ENCODE results near the gene MRPL28. TPM values are rescaled to one million over a fixed set of nuclear protein-coding genes. Genes with fewer than 3 reads are reported as not detected.

The MRPL28 gene
- total and polyA plus RNA-seq, 2 donors (not counting 3 experiments of a cell fraction or from before 2014, with no cell fraction given) = 104 to 180 TPM

DNA sequence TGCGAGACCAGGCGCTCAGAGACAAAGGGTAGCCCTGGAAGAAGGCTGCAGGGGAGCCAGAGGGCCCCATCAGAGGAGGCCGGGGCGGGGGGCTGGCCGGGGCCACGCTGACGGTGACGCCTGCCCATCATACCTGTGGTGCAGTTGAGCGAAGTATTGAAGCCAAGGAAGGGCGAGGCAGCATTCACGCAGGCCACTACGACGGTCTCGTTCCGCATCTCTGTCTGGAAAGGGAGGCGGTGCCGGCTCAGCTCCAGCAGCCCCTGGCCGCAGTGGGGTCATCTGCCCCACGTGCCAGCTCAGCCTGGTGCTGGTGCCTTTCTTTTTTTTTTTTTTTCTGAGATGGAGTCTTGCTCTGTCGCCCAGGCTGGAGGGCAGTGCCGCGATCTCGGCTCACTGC, 4.9 kb upstream of the MRPL28 start:
- intact Hi-C loops (cut with micrococcal nuclease) (no loop called here), dilution Hi-C loops (cut with MboI; ENCODE audit: extremely low pct_ligation_motif_present, low sequenced_read_pairs) (no loop called here)
- BruUV-seq (replicated peaks) = no TSS peak
- no peak overlapping the region for H3K9ac ChIP-seq (replicated peaks; ENCODE audit: extremely low read depth, insufficient read depth, low read length)
- H4K20me1 ChIP-seq (replicated peaks; ENCODE audit: control insufficient read depth, extremely low read depth, insufficient read depth, low read length) = no peaks in the 10 kb centered on the region
- H3K9me1 ChIP-seq (replicated peaks; ENCODE audit: control insufficient read depth, extremely low read depth, insufficient read depth, low read length) = no peaks in the 10 kb centered on the region
- H3K9me3 ChIP-seq (replicated peaks; ENCODE audit: control insufficient read depth, insufficient read depth, low read length) = no peaks in the 10 kb centered on the region
- H3K4me3 ChIP-seq (replicated peaks in 1 of 3; ENCODE audit: insufficient read depth in 1 of 3, low read depth in 1 of 3, low read length in 3 of 3) = no peak overlapping the region
- H3K27ac ChIP-seq (ENCODE audit: insufficient read depth, low read depth, low read length) = no peak overlapping the region
- peaks cover 7 to 48% of the 10 kb centered on the region in 2 experiments for H3K36me3 ChIP-seq (ENCODE audit: control insufficient read depth in 2 of 2, extremely low read depth in 1 of 2, insufficient read depth in 2 of 2, low read length in 2 of 2)
- ChIA-PET CTCF (no interaction called here), POLR2A (no interaction called here)
- no peaks in the 10 kb centered on the region for H3K27me3 ChIP-seq (ENCODE audit: control insufficient read depth in 2 of 2, insufficient read depth in 2 of 2, low read length in 2 of 2)
- FAIRE-seq (no peak), DNase-seq (ENCODE audit: low read depth, low spot score) (no peak)
- TF ChIP-seq, protein P1, sequence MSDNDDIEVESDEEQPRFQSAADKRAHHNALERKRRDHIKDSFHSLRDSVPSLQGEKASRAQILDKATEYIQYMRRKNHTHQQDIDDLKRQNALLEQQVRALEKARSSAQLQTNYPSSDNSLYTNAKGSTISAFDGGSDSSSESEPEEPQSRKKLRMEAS (IDR thresholded peaks at IDR 0.05; ENCODE audit: insufficient read depth, insufficient read length) = no peak
- TF ChIP-seq JUN (IDR thresholded peaks at IDR 0.05; ENCODE audit: borderline replicate concordance, insufficient read depth, insufficient read length, low read depth) = no peak
- no peak for TF ChIP-seq GATA2 (IDR thresholded peaks at IDR 0.05; ENCODE audit: insufficient read depth, insufficient read length, low read depth, low read length)
- TF ChIP-seq, protein P2, sequence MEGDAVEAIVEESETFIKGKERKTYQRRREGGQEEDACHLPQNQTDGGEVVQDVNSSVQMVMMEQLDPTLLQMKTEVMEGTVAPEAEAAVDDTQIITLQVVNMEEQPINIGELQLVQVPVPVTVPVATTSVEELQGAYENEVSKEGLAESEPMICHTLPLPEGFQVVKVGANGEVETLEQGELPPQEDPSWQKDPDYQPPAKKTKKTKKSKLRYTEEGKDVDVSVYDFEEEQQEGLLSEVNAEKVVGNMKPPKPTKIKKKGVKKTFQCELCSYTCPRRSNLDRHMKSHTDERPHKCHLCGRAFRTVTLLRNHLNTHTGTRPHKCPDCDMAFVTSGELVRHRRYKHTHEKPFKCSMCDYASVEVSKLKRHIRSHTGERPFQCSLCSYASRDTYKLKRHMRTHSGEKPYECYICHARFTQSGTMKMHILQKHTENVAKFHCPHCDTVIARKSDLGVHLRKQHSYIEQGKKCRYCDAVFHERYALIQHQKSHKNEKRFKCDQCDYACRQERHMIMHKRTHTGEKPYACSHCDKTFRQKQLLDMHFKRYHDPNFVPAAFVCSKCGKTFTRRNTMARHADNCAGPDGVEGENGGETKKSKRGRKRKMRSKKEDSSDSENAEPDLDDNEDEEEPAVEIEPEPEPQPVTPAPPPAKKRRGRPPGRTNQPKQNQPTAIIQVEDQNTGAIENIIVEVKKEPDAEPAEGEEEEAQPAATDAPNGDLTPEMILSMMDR (IDR thresholded peaks at IDR 0.05; ENCODE audit: extremely low read depth in 1 of 2, insufficient read depth in 1 of 2, low read depth in 1 of 2, low read length in 2 of 2) = no peak
- no peak for TF ChIP-seq FOS (IDR thresholded peaks at IDR 0.05; ENCODE audit: borderline replicate concordance, insufficient read depth, low read length)
- no peak for TF ChIP-seq EZH2 (IDR thresholded peaks at IDR 0.05; ENCODE audit: borderline replicate concordance, low read depth, low read length, severe bottlenecking)
- no peak for TF ChIP-seq POLR2A (IDR thresholded peaks at IDR 0.05; ENCODE audit: low read depth, low read length)
- no peak for TF ChIP-seq POLR2AphosphoS5 (IDR thresholded peaks at IDR 0.05; ENCODE audit: insufficient read depth, low read depth, low read length)
- no peak for TF ChIP-seq MYC (IDR thresholded peaks at IDR 0.05; ENCODE audit: low read depth, low read length)
- H3K79me2 ChIP-seq (ENCODE audit: control insufficient read depth, insufficient read depth, low read length) = peaks cover 15% of the 10 kb centered on the region
- no peak overlapping the region for H2AFZ ChIP-seq (ENCODE audit: low read depth, low read length)
- no peak overlapping the region for H3K4me2 ChIP-seq (ENCODE audit: insufficient read depth, low read length)
- peaks cover 3% of the 10 kb centered on the region for H3K4me1 ChIP-seq (ENCODE audit: control insufficient read depth, extremely low read depth, insufficient read depth, low read length)

All from endothelial cell of umbilical vein (primary cell).